ENCODE results near the gene PSMD1. TPM values are rescaled to one million over a fixed set of nuclear protein-coding genes. Genes with fewer than 3 reads are reported as not detected.

The PSMD1 gene
- total RNA-seq, 1 donor from 2014 or later = 59.0 TPM

- DNase-seq (no peak), ATAC-seq (no peak)
- H3K36me3 ChIP-seq = no peaks in the 10 kb centered on the region
- H3K27me3 ChIP-seq = no peaks in the 10 kb centered on the region
- intact Hi-C loops (cut with DNase I) = no loop called here
- no peaks in the 10 kb centered on the region for H3K9me3 ChIP-seq
- peak overlapping the region; percentile 55 for H3K27ac ChIP-seq
- H3K4me1 ChIP-seq = peaks cover 23% of the 10 kb centered on the region
- no peak for TF ChIP-seq CTCF (IDR thresholded peaks at IDR 0.05)
- no peak overlapping the region for H3K4me3 ChIP-seq
Measured at GRCh38 chr2:231189171-231189530, 132.5 kb downstream of the PSMD1 start.

- Histone ChIP-seq H3K4me3 (peak overlapping the region; percentile 41), H3K4me1 (peaks cover 23% of the 10 kb centered on the region), H3K27me3 (no peaks in the 10 kb centered on the region), H3K27ac (peak overlapping the region; percentile 90), H3K36me3 (no peaks in the 10 kb centered on the region), H3K9me3 (no peaks in the 10 kb centered on the region)
- TF ChIP-seq CTCF (IDR thresholded peaks at IDR 0.05) = no peak
- intact Hi-C loops (cut with DNase I) = loop anchor here (10.0 kb wide), 1 partner anchor 85 kb away; no protein-coding TSS in a partner anchor
- DNase-seq (peak; percentile 78), ATAC-seq (peak; percentile 79)
Measured at GRCh38 chr2:231189571-231190495, 133.2 kb downstream of the PSMD1 start.

- peak; percentile 17 for TF ChIP-seq CTCF (IDR thresholded peaks at IDR 0.05)
- Histone ChIP-seq H3K27ac (peak overlapping the region; percentile 90), H3K4me1 (peaks cover 23% of the 10 kb centered on the region), H3K27me3 (no peaks in the 10 kb centered on the region), H3K36me3 (no peaks in the 10 kb centered on the region), H3K9me3 (no peaks in the 10 kb centered on the region), H3K4me3 (peak overlapping the region; percentile 41)
- DNase-seq (peak; percentile 85), ATAC-seq (peak; percentile 81)
- intact Hi-C loops (cut with DNase I) = loop anchor here (10.0 kb wide), 1 partner anchor 86 kb away; no protein-coding TSS in a partner anchor
Measured at GRCh38 chr2:231190531-231191197, 134.0 kb downstream of the PSMD1 start.

GRCh38 chr2:231191896-231192872 lies 135.5 kb downstream of the PSMD1 start:
- Histone ChIP-seq H3K4me1 (peaks cover 19% of the 10 kb centered on the region), H3K36me3 (no peaks in the 10 kb centered on the region), H3K27me3 (no peaks in the 10 kb centered on the region), H3K9me3 (no peaks in the 10 kb centered on the region), H3K4me3 (no peak overlapping the region), H3K27ac (peak overlapping the region; percentile 90)
- intact Hi-C loops (cut with DNase I) = loop anchor here (10.0 kb wide), 1 partner anchor 87 kb away; no protein-coding TSS in a partner anchor
- DNase-seq = no peak
- peak; percentile 54 for ATAC-seq
- TF ChIP-seq CTCF (IDR thresholded peaks at IDR 0.05) = peak; percentile 68

DNA sequence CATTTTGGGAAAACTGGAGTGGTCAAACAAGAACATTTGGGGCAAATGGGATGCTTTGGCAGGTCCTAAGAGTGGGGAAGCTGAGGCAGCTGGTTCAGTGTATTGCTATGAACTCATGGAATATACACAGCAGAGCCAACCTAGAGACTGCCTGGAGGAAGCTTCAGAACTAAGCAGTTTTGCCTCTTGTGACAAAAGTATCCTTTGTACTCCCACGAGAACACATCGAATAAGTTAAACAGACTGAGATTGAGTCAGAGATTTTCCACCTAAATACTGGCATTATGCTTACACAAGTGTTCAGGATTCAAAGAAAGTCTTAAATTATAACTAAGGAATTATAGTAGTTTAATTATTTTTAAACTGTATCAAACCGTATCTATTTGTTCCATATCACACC lies 136.5 kb downstream of the PSMD1 start:
- Histone ChIP-seq H3K27ac (peak overlapping the region; percentile 90), H3K27me3 (no peaks in the 10 kb centered on the region), H3K9me3 (no peaks in the 10 kb centered on the region), H3K4me3 (no peak overlapping the region), H3K36me3 (no peaks in the 10 kb centered on the region), H3K4me1 (peaks cover 19% of the 10 kb centered on the region)
- ATAC-seq (no peak), DNase-seq (no peak)
- TF ChIP-seq CTCF (IDR thresholded peaks at IDR 0.05) = no peak
- intact Hi-C loops (cut with DNase I) = loop anchor here (10.0 kb wide), 1 partner anchor 88 kb away; no protein-coding TSS in a partner anchor

All from upper lobe of right lung (tissue), 1 donor.